Fibroblast of skin of right quadriceps (primary cell): ENCODE results near the gene MAG.

Experiments used
- DNase-seq: peaks from one replicate; pipeline ENCODE4 v3.0.0-alpha.2; 2013

The MAG gene

GRCh38 chr19:35299523-35300338 is 7.8 kb downstream of the MAG start:
- DNase-seq = no peak

GRCh38 chr19:35300339-35300649 is 8.3 kb downstream of the MAG start:
- no peak for DNase-seq

GRCh38 chr19:35301961-35302360 is 10.0 kb downstream of the MAG start:
- DNase-seq = no peak

- no peak for DNase-seq
Observed at GRCh38 chr19:35302446-35302845, 10.5 kb downstream of the MAG start.

- DNase-seq = no peak
Observed at GRCh38 chr19:35303357-35303915, 11.5 kb downstream of the MAG start.

- DNase-seq = no peak
Observed at GRCh38 chr19:35304036-35304435, 12.1 kb downstream of the MAG start.

- DNase-seq = no peak
Observed at GRCh38 chr19:35305181-35305580, 13.2 kb downstream of the MAG start.

GRCh38 chr19:35306473-35307246 is 14.7 kb downstream of the MAG start:
- no peak for DNase-seq

GRCh38 chr19:35307931-35308330 is 16.0 kb downstream of the MAG start:
- DNase-seq = no peak

GRCh38 chr19:35308910-35309309 is 16.9 kb downstream of the MAG start:
- no peak for DNase-seq

- DNase-seq = no peak
Observed at GRCh38 chr19:35309481-35310279, 17.7 kb downstream of the MAG start.

- DNase-seq = no peak
Observed at GRCh38 chr19:35310331-35310730, 18.4 kb downstream of the MAG start.

- no peak for DNase-seq
Observed at GRCh38 chr19:35310811-35311465, 19.0 kb downstream of the MAG start.

- DNase-seq = no peak
Observed at GRCh38 chr19:35311901-35312665, 20.1 kb downstream of the MAG start.

GRCh38 chr19:35313587-35313986 is 21.6 kb downstream of the MAG start:
- no peak for DNase-seq

- DNase-seq = no peak
Observed at GRCh38 chr19:35314031-35314430, 22.1 kb downstream of the MAG start.

- no peak for DNase-seq
Observed at GRCh38 chr19:35314858-35315470, 23.0 kb downstream of the MAG start.

- no peak for DNase-seq
Observed at GRCh38 chr19:35315883-35316282, 23.9 kb downstream of the MAG start.

GRCh38 chr19:35316560-35316959 is 24.6 kb downstream of the MAG start:
- no peak for DNase-seq

- DNase-seq = no peak
Observed at GRCh38 chr19:35317464-35318043, 25.6 kb downstream of the MAG start.
